Measurements from ENCODE around the gene NDEL1. TPM values are rescaled to one million over a fixed set of nuclear protein-coding genes. Genes with fewer than 3 reads are reported as not detected.
A peak's percentile ranks its signal among the peaks of the same experiment; 100 is the strongest.

Gene NDEL1
- polyA plus RNA-seq, 1 donor from 2014 or later = 52.3 TPM

DNA sequence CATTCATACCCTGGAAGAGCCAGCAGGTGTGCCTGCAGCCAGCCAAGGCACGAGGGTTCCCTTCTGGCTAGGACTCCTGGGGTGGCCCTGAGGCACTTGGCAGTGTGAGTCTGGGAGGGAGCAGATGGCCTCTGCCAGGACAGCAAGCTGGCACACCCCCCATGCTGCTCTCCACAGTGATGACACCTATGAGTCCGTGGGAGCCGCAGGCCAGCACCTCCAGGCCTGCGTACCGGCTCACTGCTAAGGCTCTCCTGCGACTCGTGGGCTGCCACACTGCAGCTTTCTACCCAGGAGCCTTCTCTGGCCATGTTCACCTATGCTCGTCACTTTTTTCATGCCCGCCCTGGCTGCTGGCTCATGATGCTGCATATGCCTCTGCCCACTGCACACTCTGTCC lies 68.1 kb downstream of the NDEL1 start:
- no peaks in the 10 kb centered on the region for H3K36me3 Mint-ChIP-seq

DNA sequence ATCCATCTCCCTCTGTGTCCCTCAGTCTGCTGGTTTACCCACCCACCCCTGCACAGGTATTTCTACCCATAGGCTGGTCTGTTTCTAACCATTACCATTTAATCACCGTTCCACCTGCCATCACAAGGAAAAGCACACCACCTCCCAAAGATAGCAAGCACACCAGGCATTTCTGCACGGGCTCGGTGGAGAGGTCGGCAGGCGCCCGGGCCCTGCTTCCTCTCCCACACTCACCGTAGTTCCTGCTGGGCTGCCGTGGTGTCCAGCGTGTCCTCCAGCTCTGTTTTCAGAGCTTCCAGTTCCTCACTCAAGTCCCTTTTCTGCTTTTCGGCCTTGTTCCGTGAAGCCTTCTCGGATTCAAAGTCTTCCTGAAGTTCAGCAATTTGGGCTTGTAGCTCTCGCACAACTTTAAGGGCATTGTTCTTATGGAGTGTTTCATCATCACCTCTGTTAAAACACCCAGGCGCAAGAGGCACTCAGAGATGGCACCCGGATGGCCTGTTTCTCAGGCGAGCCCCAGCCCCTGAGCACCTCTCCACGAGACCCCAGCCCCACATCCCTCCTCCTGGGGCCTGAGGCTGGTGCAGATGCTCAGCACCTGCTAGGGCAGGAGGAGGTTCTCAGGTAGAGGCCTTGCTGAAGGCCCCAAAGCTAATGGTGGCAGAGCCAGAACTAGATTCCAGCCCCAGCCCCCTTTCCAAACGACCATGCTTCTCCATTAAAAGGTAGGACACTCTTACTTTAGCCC lies 69.0 kb downstream of the NDEL1 start:
- H3K4me3 Mint-ChIP-seq = no peak overlapping the region
- H3K27ac Mint-ChIP-seq = no peak overlapping the region

More for the DNA sequence above, 68.1 kb downstream of the NDEL1 start:
- Mint-ChIP-seq H3K27me3 (no peaks in the 10 kb centered on the region), H3K27ac (no peak overlapping the region), H3K9me3 (no peaks in the 10 kb centered on the region), H3K4me3 (no peak overlapping the region), H3K4me1 (no peaks in the 10 kb centered on the region)

GRCh38 chr17:8506145-8506544 lies 70.5 kb downstream of the NDEL1 start:
- no peak overlapping the region for H3K4me3 Mint-ChIP-seq
- no peaks in the 10 kb centered on the region for H3K36me3 Mint-ChIP-seq
- H3K9me3 Mint-ChIP-seq = no peaks in the 10 kb centered on the region
- H3K4me1 Mint-ChIP-seq = no peaks in the 10 kb centered on the region
- H3K27ac Mint-ChIP-seq = peak overlapping the region in 1 of 3 donors; percentile 24
- no peaks in the 10 kb centered on the region for H3K27me3 Mint-ChIP-seq

More for the DNA sequence above, 69.0 kb downstream of the NDEL1 start:
- Mint-ChIP-seq H3K36me3 (no peaks in the 10 kb centered on the region), H3K27me3 (no peaks in the 10 kb centered on the region), H3K9me3 (no peaks in the 10 kb centered on the region), H3K4me1 (no peaks in the 10 kb centered on the region)

GRCh38 chr17:8514801-8515200 lies 79.1 kb downstream of the NDEL1 start:
- no peaks in the 10 kb centered on the region for H3K9me3 Mint-ChIP-seq
- no peaks in the 10 kb centered on the region for H3K4me1 Mint-ChIP-seq
- H3K4me3 Mint-ChIP-seq = no peak overlapping the region

More at GRCh38 chr17:8514801-8515200, 79.1 kb downstream of the NDEL1 start:
- H3K27me3 Mint-ChIP-seq = no peaks in the 10 kb centered on the region
- H3K36me3 Mint-ChIP-seq = peaks cover 3% of the 10 kb centered on the region
- no peak overlapping the region for H3K27ac Mint-ChIP-seq

Other genes with a start within 250 kb of the NDEL1 start
- gene BORCS6, start 245.7 kb upstream of the NDEL1 start, polyA plus RNA-seq = 30.0 TPM
- gene AURKB, start 225.3 kb upstream of the NDEL1 start, polyA plus RNA-seq = 0.34 TPM
- 35.1 TPM for gene CTC1, start 187.8 kb upstream of the NDEL1 start, polyA plus RNA-seq
- gene PFAS, start 186.6 kb upstream of the NDEL1 start, polyA plus RNA-seq = 15.5 TPM
- gene RANGRF, start 147.2 kb upstream of the NDEL1 start, polyA plus RNA-seq = 67.4 TPM
- gene SLC25A35, start 140.5 kb upstream of the NDEL1 start, polyA plus RNA-seq = 1.7 TPM
- not detected for gene ARHGEF15, start 125.6 kb upstream of the NDEL1 start, polyA plus RNA-seq
- not detected for gene ODF4, start 96.0 kb upstream of the NDEL1 start, polyA plus RNA-seq
- gene RPL26, start 52.7 kb upstream of the NDEL1 start, polyA plus RNA-seq = 1,664 TPM
- 0.08 TPM for gene RNF222, start 38.1 kb upstream of the NDEL1 start, polyA plus RNA-seq
- gene MYH10, start 194.8 kb downstream of the NDEL1 start, polyA plus RNA-seq = 1.7 TPM